Measurements from ENCODE around the gene HSD17B14. TPM values are rescaled to one million over a fixed set of nuclear protein-coding genes. Genes with fewer than 3 reads are reported as not detected.

HSD17B14 gene
- total and polyA plus RNA-seq, 2 of the 13 experiments (the other 11 are each of a cell fraction or from before 2014, with no cell fraction given), result 0.58 to 1.2 TPM

GRCh38 chr19:48872884-48873475 is 36.7 kb upstream of the HSD17B14 start (continued):
- TF ChIP-seq, protein P1, sequence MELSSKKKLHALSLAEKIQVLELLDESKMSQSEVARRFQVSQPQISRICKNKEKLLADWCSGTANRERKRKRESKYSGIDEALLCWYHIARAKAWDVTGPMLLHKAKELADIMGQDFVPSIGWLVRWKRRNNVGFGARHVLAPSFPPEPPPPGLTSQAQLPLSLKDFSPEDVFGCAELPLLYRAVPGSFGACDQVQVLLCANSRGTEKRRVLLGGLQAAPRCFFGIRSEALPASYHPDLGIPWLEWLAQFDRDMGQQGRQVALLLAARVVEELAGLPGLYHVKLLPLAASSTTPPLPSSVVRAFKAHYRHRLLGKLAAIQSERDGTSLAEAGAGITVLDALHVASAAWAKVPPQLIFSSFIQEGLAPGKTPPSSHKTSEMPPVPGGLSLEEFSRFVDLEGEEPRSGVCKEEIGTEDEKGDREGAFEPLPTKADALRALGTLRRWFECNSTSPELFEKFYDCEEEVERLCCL (CRISPR knock-in tag; IDR thresholded peaks at IDR 0.05; ENCODE audit: borderline replicate concordance), result no peak
- TF ChIP-seq ZKSCAN5 (CRISPR knock-in tag; IDR thresholded peaks at IDR 0.05) (no peak), ZC3H4 (CRISPR knock-in tag; IDR thresholded peaks at IDR 0.05; ENCODE audit: borderline replicate concordance) (no peak), MLLT10 (CRISPR knock-in tag; IDR thresholded peaks at IDR 0.05) (no peak), HNF4G (IDR thresholded peaks at IDR 0.05; ENCODE audit: borderline replicate concordance, low read depth, low read length) (peak; percentile 13; the same call in 1 of the 2 replicates), HNF4G (CRISPR knock-in tag; IDR thresholded peaks at IDR 0.05; ENCODE audit: borderline replicate concordance, low read depth) (no peak), NR2C2 (CRISPR knock-in tag; IDR thresholded peaks at IDR 0.05; ENCODE audit: borderline replicate concordance) (0 out of 2 replicates have a peak, but pooled peaks have one; percentile 7), ZNF879 (CRISPR knock-in tag; IDR thresholded peaks at IDR 0.05) (no peak), AFF4 (CRISPR knock-in tag; IDR thresholded peaks at IDR 0.05) (no peak)
- TF ChIP-seq, protein P2, sequence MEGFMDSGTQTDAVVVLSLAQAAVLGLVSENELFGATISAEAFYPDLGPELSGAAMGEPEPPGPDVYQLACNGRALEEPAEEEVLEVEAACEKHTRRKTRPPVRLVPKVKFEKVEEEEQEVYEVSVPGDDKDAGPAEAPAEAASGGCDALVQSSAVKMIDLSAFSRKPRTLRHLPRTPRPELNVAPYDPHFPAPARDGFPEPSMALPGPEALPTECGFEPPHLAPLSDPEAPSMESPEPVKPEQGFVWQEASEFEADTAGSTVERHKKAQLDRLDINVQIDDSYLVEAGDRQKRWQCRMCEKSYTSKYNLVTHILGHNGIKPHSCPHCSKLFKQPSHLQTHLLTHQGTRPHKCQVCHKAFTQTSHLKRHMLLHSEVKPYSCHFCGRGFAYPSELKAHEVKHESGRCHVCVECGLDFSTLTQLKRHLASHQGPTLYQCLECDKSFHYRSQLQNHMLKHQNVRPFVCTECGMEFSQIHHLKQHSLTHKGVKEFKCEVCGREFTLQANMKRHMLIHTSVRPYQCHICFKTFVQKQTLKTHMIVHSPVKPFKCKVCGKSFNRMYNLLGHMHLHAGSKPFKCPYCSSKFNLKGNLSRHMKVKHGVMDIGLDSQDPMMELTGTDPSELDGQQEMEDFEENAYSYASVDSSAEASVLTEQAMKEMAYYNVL (CRISPR knock-in tag; IDR thresholded peaks at IDR 0.05; ENCODE audit: borderline replicate concordance), result no peak
- TF ChIP-seq, protein P3, sequence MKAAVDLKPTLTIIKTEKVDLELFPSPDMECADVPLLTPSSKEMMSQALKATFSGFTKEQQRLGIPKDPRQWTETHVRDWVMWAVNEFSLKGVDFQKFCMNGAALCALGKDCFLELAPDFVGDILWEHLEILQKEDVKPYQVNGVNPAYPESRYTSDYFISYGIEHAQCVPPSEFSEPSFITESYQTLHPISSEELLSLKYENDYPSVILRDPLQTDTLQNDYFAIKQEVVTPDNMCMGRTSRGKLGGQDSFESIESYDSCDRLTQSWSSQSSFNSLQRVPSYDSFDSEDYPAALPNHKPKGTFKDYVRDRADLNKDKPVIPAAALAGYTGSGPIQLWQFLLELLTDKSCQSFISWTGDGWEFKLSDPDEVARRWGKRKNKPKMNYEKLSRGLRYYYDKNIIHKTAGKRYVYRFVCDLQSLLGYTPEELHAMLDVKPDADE (CRISPR knock-in tag; IDR thresholded peaks at IDR 0.05), result no peak
- TF ChIP-seq, protein P4, sequence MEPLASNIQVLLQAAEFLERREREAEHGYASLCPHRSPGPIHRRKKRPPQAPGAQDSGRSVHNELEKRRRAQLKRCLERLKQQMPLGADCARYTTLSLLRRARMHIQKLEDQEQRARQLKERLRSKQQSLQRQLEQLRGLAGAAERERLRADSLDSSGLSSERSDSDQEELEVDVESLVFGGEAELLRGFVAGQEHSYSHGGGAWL (CRISPR knock-in tag; IDR thresholded peaks at IDR 0.05), result peak; percentile 1; the same call in 1 of the 2 replicates
- TF ChIP-seq, protein P5, sequence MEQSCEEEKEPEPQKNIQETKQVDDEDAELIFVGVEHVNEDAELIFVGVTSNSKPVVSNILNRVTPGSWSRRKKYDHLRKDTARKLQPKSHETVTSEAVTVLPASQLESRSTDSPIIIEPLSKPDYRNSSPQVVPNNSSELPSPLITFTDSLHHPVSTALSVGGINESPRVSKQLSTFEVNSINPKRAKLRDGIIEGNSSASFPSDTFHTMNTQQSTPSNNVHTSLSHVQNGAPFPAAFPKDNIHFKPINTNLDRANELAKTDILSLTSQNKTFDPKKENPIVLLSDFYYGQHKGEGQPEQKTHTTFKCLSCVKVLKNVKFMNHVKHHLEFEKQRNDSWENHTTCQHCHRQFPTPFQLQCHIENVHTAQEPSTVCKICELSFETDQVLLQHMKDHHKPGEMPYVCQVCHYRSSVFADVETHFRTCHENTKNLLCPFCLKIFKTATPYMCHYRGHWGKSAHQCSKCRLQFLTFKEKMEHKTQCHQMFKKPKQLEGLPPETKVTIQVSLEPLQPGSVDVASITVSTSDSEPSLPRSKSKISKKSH (CRISPR knock-in tag; IDR thresholded peaks at IDR 0.05; ENCODE audit: borderline replicate concordance), result no peak

All from HepG2 (cell line).